HepG2 (cell line): Measurements from ENCODE around the gene COL9A3. TPM values are rescaled to one million over a fixed set of nuclear protein-coding genes. Genes with fewer than 3 reads are reported as not detected.

ENCODE experiments used
- BRCA1 ChIP-seq: sonication (generic); formaldehyde crosslinking; IDR thresholded peaks from 2 replicates; pipeline ENCODE4 v1.4.0; 2020; ENCODE audit warnings: missing genetic modification reagents
- DDIT3 ChIP-seq: sonication (generic); formaldehyde crosslinking; IDR thresholded peaks from 2 replicates; pipeline ENCODE4 v1.4.0; 2020; ENCODE audit warnings: mild to moderate bottlenecking, missing genetic modification reagents
- ELF3 ChIP-seq: IDR thresholded peaks from 2 replicates; pipeline ENCODE4 v1.6.1; 2016; ENCODE audit warnings: missing genetic modification reagents, missing compliant biosample characterization
- FOXA3 ChIP-seq: IDR thresholded peaks from 2 replicates; pipeline ENCODE4 v1.6.1; 2016; ENCODE audit warnings: missing genetic modification reagents, missing compliant biosample characterization
- FOXP4 ChIP-seq: sonication (generic); formaldehyde crosslinking; IDR thresholded peaks from 2 replicates; pipeline ENCODE4 v1.4.0; 2020; ENCODE audit warnings: missing genetic modification reagents
- HDAC6 ChIP-seq: fragments of 200-600 bp; sonication (generic); IDR thresholded peaks from 2 replicates; pipeline ENCODE4 v1.7.0; 2017; ENCODE audit warnings: mild to moderate bottlenecking, antibody characterized with exemption, low read length, low read depth
- HES4 ChIP-seq: sonication (generic); formaldehyde crosslinking; IDR thresholded peaks from 2 replicates; pipeline ENCODE4 v1.9.0; 2021; ENCODE audit warnings: mild to moderate bottlenecking, missing genetic modification reagents, borderline replicate concordance
- MBD4 ChIP-seq: IDR thresholded peaks from 2 replicates; pipeline ENCODE4 v1.6.1; 2012; ENCODE audit warnings: low read length, inconsistent platforms, borderline replicate concordance
- NFATC3 ChIP-seq: sonication (generic); formaldehyde crosslinking; IDR thresholded peaks from 2 replicates; pipeline ENCODE4 v1.5.1; 2020; ENCODE audit warnings: mild to moderate bottlenecking, missing genetic modification reagents
- NFE2 ChIP-seq: sonication (generic); formaldehyde crosslinking; IDR thresholded peaks from 2 replicates; pipeline ENCODE4 v1.4.0; 2020; ENCODE audit warnings: missing genetic modification reagents
- NR2F1 ChIP-seq, 2 experiments: fragments of 450-650 bp in 1 of 2; formaldehyde crosslinking in 1 of 2; IDR thresholded peaks; 2 replicates each; pipeline versions ENCODE4 v1.5.0 to v1.6.1; 2016 to 2020; ENCODE audit warnings: mild to moderate bottlenecking in 1 of 2, missing compliant biosample characterization in 1 of 2, missing genetic modification reagents in 1 of 2, moderate library complexity in 1 of 2
- SIN3A ChIP-seq: IDR thresholded peaks from 2 replicates; pipeline ENCODE4 v1.6.1; 2011; ENCODE audit warnings: low read depth, mild to moderate bottlenecking, control low read depth, low read length, borderline replicate concordance
- SNAPC5 ChIP-seq: sonication (generic); formaldehyde crosslinking; IDR thresholded peaks from 2 replicates; pipeline ENCODE4 v1.8.1; 2023; ENCODE audit warnings: mild to moderate bottlenecking, missing genetic modification reagents, borderline replicate concordance
- SRSF4 ChIP-seq: fragments of 200-400 bp; formaldehyde crosslinking; IDR thresholded peaks from one replicate; pipeline ENCODE4 v1.6.1; 2018; ENCODE audit warnings: mild to moderate bottlenecking, low read depth, low read length, moderate library complexity; ENCODE audit not compliant: poor library complexity, severe bottlenecking
- SRY ChIP-seq: sonication (generic); formaldehyde crosslinking; IDR thresholded peaks from 2 replicates; pipeline ENCODE4 v1.8.0; 2022; ENCODE audit warnings: mild to moderate bottlenecking, missing genetic modification reagents
- STAT5B ChIP-seq: sonication (generic); formaldehyde crosslinking; IDR thresholded peaks from 2 replicates; pipeline ENCODE4 v1.4.0; 2020; ENCODE audit warnings: missing genetic modification reagents
- TBX3 ChIP-seq: fragments of 450-650 bp; IDR thresholded peaks from 2 replicates; pipeline ENCODE4 v1.6.1; 2017; ENCODE audit warnings: antibody characterized with exemption, mild to moderate bottlenecking, inconsistent platforms, borderline replicate concordance
- TOPORS ChIP-seq: sonication (generic); formaldehyde crosslinking; IDR thresholded peaks from 2 replicates; pipeline ENCODE4 v1.8.0; 2023; ENCODE audit warnings: mild to moderate bottlenecking, missing genetic modification reagents
- WIZ ChIP-seq: sonication (generic); formaldehyde crosslinking; IDR thresholded peaks from 2 replicates; pipeline ENCODE4 v1.5.1; 2020; ENCODE audit warnings: mild to moderate bottlenecking, missing genetic modification reagents
- ZFP37 ChIP-seq: sonication (generic); formaldehyde crosslinking; IDR thresholded peaks from 2 replicates; pipeline ENCODE4 v1.4.0; 2020; ENCODE audit warnings: missing genetic modification reagents, borderline replicate concordance
- ZNF225 ChIP-seq: sonication (generic); formaldehyde crosslinking; IDR thresholded peaks from 2 replicates; pipeline ENCODE4 v1.4.0; 2020; ENCODE audit warnings: mild to moderate bottlenecking, missing genetic modification reagents
- ZNF614 ChIP-seq: IDR thresholded peaks from 2 replicates; pipeline ENCODE4 v1.6.1; 2018; ENCODE audit warnings: missing biosample characterization, missing genetic modification reagents, inconsistent platforms, borderline replicate concordance
- ZNF720 ChIP-seq: sonication (generic); formaldehyde crosslinking; IDR thresholded peaks from 2 replicates; pipeline ENCODE4 v1.4.0; 2020; ENCODE audit warnings: missing genetic modification reagents
- ZNF761 ChIP-seq: sonication (generic); formaldehyde crosslinking; conservative IDR thresholded peaks from 2 replicates; pipeline ENCODE4 v1.4.0; 2020; ENCODE audit warnings: mild to moderate bottlenecking, missing genetic modification reagents
- ZNF883 ChIP-seq: sonication (generic); formaldehyde crosslinking; IDR thresholded peaks from 2 replicates; pipeline ENCODE4 v1.5.1; 2020; ENCODE audit warnings: mild to moderate bottlenecking, missing genetic modification reagents; ENCODE audit errors: not compliant biosample characterization
- polyA plus RNA-seq, 8 experiments: library from polyadenylated mRNA; depleted of rRNA in 3 of 8; stranded (reverse) in 7 of 8; unstranded in 1 of 8; fragments of >200 nt; fragmentation: Illumina TruSeq in 4 of 8; extraction: Trizol in 4 of 8; gene quantifications; 2 replicates each; pipeline versions ENCODE4 v1.2.1 to v1.2.3, GENCODE V29; 2011 to 2016; ENCODE audit warnings: low read depth in 4 of 8, missing spikeins in 1 of 8, mixed read lengths in 1 of 8; ENCODE audit not compliant: insufficient read depth in 1 of 8
- total RNA-seq, 5 experiments: library from RNA; depleted of rRNA; stranded (reverse); fragments of >200 nt; fragmentation: Illumina TruSeq; extraction: Trizol; gene quantifications; 2 replicates each; pipeline ENCODE4 v1.2.3, GENCODE V29; 2016; ENCODE audit warnings: low read depth in 1 of 5
- TF ChIP-seq, protein P1 (sequence below): fragments of 450-650 bp; IDR thresholded peaks from 2 replicates; pipeline ENCODE4 v1.6.1; 2017; ENCODE audit warnings: mild to moderate bottlenecking

The COL9A3 gene
- total and polyA plus RNA-seq, 2 of the 13 experiments (the other 11 are each of a cell fraction or from before 2014, with no cell fraction given), result 155 to 204 TPM

DNA sequence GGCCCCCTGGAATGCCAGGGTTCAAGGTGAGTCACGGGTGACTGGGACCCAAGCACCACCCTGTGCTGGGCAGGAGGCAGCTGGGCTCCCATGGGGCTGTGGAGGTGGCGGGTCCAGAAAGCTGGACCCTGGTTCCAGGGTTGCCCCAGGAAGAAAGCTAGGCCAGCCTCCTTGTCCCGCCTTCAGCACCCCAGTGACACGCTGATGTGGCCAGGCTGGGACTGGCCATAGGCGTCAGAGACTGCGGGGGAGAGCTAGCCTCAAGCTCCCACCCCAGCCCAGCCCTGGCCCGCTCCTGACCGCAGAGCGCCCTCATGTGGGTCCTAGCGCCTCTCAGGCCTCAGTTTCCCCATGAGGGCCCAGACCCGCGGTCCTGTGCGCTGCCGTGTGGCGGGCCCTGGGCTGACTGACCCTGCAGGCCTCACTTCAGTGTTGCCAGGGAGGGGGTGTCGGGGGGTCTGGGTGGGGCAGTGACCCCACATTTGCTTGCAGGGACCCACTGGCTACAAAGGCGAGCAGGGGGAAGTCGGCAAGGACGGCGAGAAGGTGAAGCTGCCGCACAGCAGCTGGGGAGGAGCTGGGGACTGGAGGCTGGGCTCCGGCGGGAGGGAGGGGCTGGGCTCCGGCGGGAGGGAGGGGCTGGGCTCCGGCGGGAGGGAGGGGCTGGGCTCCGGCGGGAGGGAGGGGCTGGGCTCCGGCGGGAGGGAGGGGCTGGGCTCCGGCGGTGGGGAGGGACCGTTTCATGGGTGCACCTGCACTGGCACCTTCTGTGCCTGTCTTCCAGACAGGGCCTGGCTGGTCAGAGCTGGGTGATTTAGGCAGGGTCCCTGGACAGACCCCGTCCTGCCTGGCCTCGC, 7.9 kb downstream of the COL9A3 start (continued):
- TF ChIP-seq FOXA3 (CRISPR knock-in tag), result no peak
- 0 out of 4 replicates have a peak, but pooled peaks of 1 of the 2 experiments have one; percentile 15 for TF ChIP-seq NR2F1 (CRISPR knock-in tag; IDR thresholded peaks at IDR 0.05)
- TF ChIP-seq ZNF225, result peak; percentile 60; the same call in 1 of the 2 replicates
- TF ChIP-seq ZNF761, result no peak
- no peak for TF ChIP-seq ZNF614 (CRISPR knock-in tag)
- 0 out of 2 replicates have a peak, but pooled peaks have one; percentile 14 for TF ChIP-seq SIN3A
- 0 out of 2 replicates have a peak, but pooled peaks have one; percentile 39 for TF ChIP-seq SRY (CRISPR knock-in tag)
- TF ChIP-seq, protein P1, sequence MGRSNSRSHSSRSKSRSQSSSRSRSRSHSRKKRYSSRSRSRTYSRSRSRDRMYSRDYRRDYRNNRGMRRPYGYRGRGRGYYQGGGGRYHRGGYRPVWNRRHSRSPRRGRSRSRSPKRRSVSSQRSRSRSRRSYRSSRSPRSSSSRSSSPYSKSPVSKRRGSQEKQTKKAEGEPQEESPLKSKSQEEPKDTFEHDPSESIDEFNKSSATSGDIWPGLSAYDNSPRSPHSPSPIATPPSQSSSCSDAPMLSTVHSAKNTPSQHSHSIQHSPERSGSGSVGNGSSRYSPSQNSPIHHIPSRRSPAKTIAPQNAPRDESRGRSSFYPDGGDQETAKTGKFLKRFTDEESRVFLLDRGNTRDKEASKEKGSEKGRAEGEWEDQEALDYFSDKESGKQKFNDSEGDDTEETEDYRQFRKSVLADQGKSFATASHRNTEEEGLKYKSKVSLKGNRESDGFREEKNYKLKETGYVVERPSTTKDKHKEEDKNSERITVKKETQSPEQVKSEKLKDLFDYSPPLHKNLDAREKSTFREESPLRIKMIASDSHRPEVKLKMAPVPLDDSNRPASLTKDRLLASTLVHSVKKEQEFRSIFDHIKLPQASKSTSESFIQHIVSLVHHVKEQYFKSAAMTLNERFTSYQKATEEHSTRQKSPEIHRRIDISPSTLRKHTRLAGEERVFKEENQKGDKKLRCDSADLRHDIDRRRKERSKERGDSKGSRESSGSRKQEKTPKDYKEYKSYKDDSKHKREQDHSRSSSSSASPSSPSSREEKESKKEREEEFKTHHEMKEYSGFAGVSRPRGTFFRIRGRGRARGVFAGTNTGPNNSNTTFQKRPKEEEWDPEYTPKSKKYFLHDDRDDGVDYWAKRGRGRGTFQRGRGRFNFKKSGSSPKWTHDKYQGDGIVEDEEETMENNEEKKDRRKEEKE, result no peak
- no peak for TF ChIP-seq BRCA1 (CRISPR knock-in tag)
- no peak for TF ChIP-seq ELF3
- no peak for TF ChIP-seq STAT5B
- 0 out of 2 replicates have a peak, but pooled peaks have one; percentile 39 for TF ChIP-seq NFATC3 (CRISPR knock-in tag)
- TF ChIP-seq HDAC6, result no peak
- TF ChIP-seq FOXP4, result no peak
- no peak for TF ChIP-seq TOPORS (CRISPR knock-in tag)
- TF ChIP-seq ZNF720 (CRISPR knock-in tag), result no peak
- TF ChIP-seq MBD4, result no peak
- no peak for TF ChIP-seq SRSF4
- TF ChIP-seq ZFP37 (CRISPR knock-in tag), result no peak
- peak; percentile 51 for TF ChIP-seq ZNF883
- peak; percentile 77; the same call in 1 of the 2 replicates for TF ChIP-seq WIZ
- no peak for TF ChIP-seq NFE2 (CRISPR knock-in tag)
- no peak for TF ChIP-seq TBX3
- no peak for TF ChIP-seq SNAPC5
- TF ChIP-seq HES4 (CRISPR knock-in tag), result peak; percentile 68; the same call in 1 of the 2 replicates
- TF ChIP-seq DDIT3 (CRISPR knock-in tag), result no peak
